ENCODE results near the gene CERK.
"Not testable (repeated sequence)": the region's sequence is repeated elsewhere in the genome, so short reads cannot be mapped to it uniquely, and the experiment has no call there.

- TF ChIP-seq CTCF, POLR2A (IDR thresholded peaks at IDR 0.05): not testable (repeated sequence)
Measured at GRCh38 chr22:46782200-46782599, 44.1 kb upstream of the CERK start.
